ENCODE measurements around the gene ZYG11A. TPM values are rescaled to one million over a fixed set of nuclear protein-coding genes. Genes with fewer than 3 reads are reported as not detected.
"Not testable (repeated sequence)": the region's sequence is repeated elsewhere in the genome, so short reads cannot be mapped to it uniquely, and the experiment has no call there.

Gene ZYG11A
- total RNA-seq, 4 donors from 2014 or later: not detected

DNA sequence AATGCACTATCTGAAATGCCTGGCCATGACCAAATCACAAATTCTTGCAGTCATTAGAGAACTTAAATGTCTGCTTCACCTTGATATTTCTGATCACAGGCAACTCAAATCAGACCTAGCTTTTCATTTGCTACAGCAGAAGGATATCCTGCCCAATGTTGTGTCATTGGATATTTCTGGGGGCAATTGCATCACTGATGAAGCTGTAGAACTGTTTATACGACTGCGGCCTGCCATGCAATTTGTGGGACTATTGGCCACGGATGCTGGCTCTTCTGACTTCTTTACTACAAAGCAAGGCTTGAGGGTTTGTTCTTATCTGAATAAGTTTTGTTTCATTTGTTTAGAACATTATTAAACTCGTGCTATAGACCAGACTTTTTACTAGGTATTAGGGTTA is 14.9 kb downstream of the ZYG11A start:
- no peaks in the 10 kb centered on the region for H3K27me3 ChIP-seq
- intact Hi-C loops (cut with DNase I): no loop called here
- DNase-seq (ENCODE audit: extremely low spot score): no peak
- no peaks in the 10 kb centered on the region for H3K36me3 ChIP-seq
- no peak overlapping the region for H3K27ac ChIP-seq (replicated peaks in 1 of 4)
- H3K4me1 ChIP-seq: no peaks in the 10 kb centered on the region
- H3K4me3 ChIP-seq: no peak overlapping the region
- no peak for TF ChIP-seq POLR2A (IDR thresholded peaks at IDR 0.05; ENCODE audit: low read depth)
- TF ChIP-seq, protein P1, sequence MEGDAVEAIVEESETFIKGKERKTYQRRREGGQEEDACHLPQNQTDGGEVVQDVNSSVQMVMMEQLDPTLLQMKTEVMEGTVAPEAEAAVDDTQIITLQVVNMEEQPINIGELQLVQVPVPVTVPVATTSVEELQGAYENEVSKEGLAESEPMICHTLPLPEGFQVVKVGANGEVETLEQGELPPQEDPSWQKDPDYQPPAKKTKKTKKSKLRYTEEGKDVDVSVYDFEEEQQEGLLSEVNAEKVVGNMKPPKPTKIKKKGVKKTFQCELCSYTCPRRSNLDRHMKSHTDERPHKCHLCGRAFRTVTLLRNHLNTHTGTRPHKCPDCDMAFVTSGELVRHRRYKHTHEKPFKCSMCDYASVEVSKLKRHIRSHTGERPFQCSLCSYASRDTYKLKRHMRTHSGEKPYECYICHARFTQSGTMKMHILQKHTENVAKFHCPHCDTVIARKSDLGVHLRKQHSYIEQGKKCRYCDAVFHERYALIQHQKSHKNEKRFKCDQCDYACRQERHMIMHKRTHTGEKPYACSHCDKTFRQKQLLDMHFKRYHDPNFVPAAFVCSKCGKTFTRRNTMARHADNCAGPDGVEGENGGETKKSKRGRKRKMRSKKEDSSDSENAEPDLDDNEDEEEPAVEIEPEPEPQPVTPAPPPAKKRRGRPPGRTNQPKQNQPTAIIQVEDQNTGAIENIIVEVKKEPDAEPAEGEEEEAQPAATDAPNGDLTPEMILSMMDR (IDR thresholded peaks at IDR 0.05): no peak
- no peak for TF ChIP-seq EP300 (IDR thresholded peaks at IDR 0.05)
- no peak for TF ChIP-seq POLR2AphosphoS5 (IDR thresholded peaks at IDR 0.05)
- H3K9me3 ChIP-seq: no peaks in the 10 kb centered on the region
- WGBS: 81% methylated on average over 4 of the region's 4 CpGs

DNA sequence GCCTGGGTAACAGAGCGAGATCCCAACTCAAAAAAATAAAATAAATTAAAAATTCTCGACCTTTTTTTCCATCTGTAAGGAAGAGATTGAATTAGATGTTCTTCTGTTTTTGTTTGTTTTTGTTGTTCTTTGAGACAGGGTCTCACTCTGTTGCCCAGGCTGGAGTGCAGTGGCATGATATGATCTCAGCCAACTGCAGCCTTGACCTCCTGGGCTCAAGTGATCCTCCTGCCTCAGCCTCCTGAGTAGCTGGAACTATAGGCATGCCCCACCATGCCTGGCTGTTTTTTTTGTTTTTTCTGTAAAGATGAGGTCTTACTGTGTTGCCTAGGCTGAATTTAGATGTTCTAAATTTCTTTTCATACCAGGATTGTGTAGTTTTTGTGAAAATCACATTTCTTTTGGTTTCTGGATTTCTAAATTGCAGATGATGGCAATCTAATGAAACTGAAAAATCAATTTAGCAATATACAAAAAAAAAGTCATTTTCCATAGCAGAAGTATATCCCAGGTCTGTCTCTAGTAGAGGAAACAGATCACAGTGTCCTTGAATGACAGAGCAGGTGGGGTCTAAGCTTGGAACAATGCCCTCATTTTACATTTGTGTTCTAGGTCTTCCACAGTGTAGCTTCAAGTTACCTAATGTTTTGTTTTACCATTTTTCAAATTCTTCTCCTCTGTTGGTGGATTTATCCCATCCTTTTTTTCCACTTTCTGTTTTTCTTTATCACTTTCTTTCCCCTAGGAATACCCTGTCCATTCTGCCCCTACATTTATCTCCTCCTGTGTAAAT is 20.3 kb downstream of the ZYG11A start:
- no peak for TF ChIP-seq POLR2A (IDR thresholded peaks at IDR 0.05; ENCODE audit: low read depth)
- TF ChIP-seq, protein P1 (IDR thresholded peaks at IDR 0.05): no peak
- no peak for TF ChIP-seq EP300 (IDR thresholded peaks at IDR 0.05)
- TF ChIP-seq POLR2AphosphoS5 (IDR thresholded peaks at IDR 0.05): no peak
- no peak for DNase-seq (ENCODE audit: extremely low spot score)

DNA sequence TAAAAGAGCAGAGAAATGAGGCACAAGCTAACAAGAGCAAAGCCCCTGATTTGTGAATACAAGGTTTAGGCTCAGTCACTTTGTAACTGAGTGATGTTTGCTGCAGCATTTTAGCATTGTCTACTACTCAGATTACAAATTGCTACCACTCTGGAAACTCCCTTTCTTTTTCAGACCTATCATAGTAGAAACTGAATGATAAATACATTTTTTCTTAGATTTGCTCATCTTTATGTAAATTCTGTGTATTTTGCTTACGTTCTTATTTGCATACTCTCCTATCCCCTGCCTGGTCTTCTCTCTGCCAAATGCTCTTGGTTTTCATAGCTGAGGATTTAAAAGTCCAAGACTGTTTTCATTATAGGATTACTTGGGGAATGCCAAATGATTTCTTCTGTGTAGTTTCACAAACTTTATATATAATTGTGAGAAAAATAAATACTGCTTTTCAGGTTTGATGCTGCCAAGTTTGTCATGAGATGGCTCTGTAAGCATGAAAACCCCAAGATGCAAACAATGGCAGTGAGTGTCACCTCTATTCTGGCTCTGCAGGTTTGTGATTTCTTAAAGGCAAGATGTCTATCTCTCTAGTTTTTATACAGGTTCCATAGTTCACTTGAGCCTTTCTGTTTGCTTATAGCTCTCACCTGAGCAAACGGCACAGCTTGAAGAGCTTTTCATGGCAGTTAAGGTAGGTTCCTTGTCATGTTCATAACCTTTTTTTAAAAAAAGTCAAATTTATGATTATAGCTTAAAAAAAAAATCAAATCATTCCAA is 24.7 kb downstream of the ZYG11A start:
- intact Hi-C loops (cut with DNase I): no loop called here
- H3K4me3 ChIP-seq: no peak overlapping the region
- 84% methylated on average over 2 of the region's 2 CpGs for WGBS
- no peaks in the 10 kb centered on the region for H3K27me3 ChIP-seq
- DNase-seq (ENCODE audit: extremely low spot score): no peak
- no peak overlapping the region for H3K27ac ChIP-seq (replicated peaks in 1 of 4)
- no peaks in the 10 kb centered on the region for H3K9me3 ChIP-seq
- no peaks in the 10 kb centered on the region for H3K4me1 ChIP-seq
- TF ChIP-seq, protein P1 (IDR thresholded peaks at IDR 0.05): no peak
- TF ChIP-seq EP300 (IDR thresholded peaks at IDR 0.05) (no peak), POLR2AphosphoS5 (IDR thresholded peaks at IDR 0.05) (no peak), POLR2A (IDR thresholded peaks at IDR 0.05; ENCODE audit: low read depth) (no peak)
- H3K36me3 ChIP-seq: no peaks in the 10 kb centered on the region

More for the DNA sequence above, 20.3 kb downstream of the ZYG11A start:
- Histone ChIP-seq H3K27ac (replicated peaks in 1 of 4) (no peak overlapping the region), H3K4me3 (no peak overlapping the region), H3K27me3 (no peaks in the 10 kb centered on the region), H3K36me3 (no peaks in the 10 kb centered on the region), H3K9me3 (no peaks in the 10 kb centered on the region), H3K4me1 (no peaks in the 10 kb centered on the region)
- intact Hi-C loops (cut with DNase I): no loop called here
- WGBS: 86% methylated on average over 2 of the region's 2 CpGs

DNA sequence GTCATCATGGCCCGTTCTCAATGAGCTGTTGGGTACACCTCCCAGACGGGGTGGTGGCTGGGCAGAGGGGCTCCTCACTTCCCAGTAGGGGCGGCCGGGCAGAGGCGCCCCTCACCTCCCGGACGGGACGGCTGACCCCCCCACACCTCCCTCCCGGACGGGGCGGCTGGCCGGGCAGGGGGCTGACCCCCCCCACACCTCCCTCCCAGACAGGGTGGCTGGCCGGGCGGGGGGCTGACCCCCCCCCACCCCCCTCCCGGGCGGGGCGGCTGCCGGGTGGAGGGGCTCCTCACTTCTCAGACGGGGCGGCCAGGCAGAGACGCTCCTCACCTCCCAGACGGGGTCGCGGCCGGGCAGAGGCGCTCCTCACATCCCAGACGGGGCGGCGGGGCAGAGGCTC is 27.2 kb downstream of the ZYG11A start:
- H3K9me3 ChIP-seq; H3K4me1 ChIP-seq; H3K27me3 ChIP-seq; intact Hi-C loops (cut with DNase I); H3K4me3 ChIP-seq; DNase-seq (ENCODE audit: extremely low spot score); H3K27ac ChIP-seq (replicated peaks in 1 of 4); H3K36me3 ChIP-seq: not testable (repeated sequence)
- WGBS: 90% methylated on average over 2 of the region's 29 CpGs

DNA sequence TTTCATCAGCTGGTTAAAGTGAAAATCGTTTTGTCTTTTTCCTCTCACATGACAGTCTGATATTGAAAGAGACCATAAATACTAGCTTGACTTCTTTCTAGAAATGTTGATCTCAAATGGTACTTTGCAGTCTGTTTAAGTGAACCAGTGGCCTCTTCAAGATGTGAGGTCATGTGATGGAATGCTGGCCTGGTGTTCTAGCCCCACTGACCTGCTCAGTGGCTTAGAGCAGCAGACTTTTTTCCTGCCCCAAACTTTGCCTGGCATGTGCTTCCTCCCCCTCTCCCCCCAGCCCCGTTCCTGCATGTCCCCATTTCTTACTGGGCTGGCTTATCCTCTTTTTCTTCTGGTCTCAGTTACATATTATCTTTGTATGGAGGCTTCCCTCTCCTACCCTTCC is 34.3 kb downstream of the ZYG11A start:
- intact Hi-C loops (cut with DNase I): no loop called here
- no peak overlapping the region for H3K4me3 ChIP-seq
- H3K36me3 ChIP-seq: no peaks in the 10 kb centered on the region
- H3K4me1 ChIP-seq: no peaks in the 10 kb centered on the region
- WGBS: 53% methylated on average over 2 of the region's 2 CpGs
- H3K27ac ChIP-seq (replicated peaks in 1 of 4): no peak overlapping the region
- no peaks in the 10 kb centered on the region for H3K9me3 ChIP-seq
- no peak for TF ChIP-seq POLR2A (IDR thresholded peaks at IDR 0.05; ENCODE audit: low read depth)
- TF ChIP-seq EP300 (IDR thresholded peaks at IDR 0.05): no peak
- TF ChIP-seq POLR2AphosphoS5 (IDR thresholded peaks at IDR 0.05): no peak
- TF ChIP-seq, protein P1 (IDR thresholded peaks at IDR 0.05): no peak
- DNase-seq (ENCODE audit: extremely low spot score): no peak
- H3K27me3 ChIP-seq: no peaks in the 10 kb centered on the region

Data from esophagus muscularis mucosa (tissue), 4 donors.